ENCODE data around the gene LAMB1.

LAMB1 gene

DNA sequence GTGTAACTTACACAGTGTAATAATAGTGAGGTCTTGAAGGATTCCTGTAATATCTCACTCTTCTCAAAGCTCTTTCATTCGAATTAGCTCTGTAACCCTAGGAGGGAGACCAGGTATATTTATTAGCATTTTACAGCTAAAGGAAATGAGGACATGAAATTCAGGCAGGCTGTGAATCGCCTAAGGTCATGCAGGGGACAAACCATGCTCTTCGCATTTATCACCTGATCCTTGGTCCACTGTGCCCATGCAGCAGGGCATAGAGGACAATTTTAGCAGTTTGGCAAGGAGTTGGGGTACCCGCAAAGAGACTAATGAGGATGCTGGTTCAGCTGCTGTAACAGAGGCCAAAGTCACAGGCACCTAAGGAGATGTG, 14.8 kb upstream of the LAMB1 start:
- no peak for DNase-seq (ENCODE audit: low read depth in 2 of 2)

- no peak for DNase-seq (ENCODE audit: low read depth in 2 of 2)
Measured at GRCh38 chr7:108016841-108017775, 14.1 kb upstream of the LAMB1 start.

DNA sequence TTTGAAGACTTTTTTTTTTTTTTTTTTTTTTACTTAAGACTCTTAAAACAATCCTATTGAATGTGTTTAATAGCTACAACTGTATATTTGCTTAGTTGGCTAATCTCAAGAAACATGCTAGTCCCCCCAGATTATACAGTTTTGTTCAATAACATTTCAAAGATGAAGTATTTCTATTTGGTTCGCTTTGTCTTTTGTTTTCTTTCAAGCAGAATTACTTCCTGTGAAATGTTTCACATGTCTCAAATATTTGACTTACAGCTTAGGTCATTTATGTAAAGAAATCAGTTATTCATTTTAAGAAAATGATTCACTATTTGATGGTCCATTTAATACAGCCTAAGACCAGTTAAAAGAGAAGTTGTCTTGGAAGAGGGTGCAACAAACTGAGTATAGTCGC, 12.8 kb upstream of the LAMB1 start:
- no peak for DNase-seq (ENCODE audit: low read depth in 2 of 2)

- DNase-seq (ENCODE audit: low read depth in 2 of 2) = peak; percentile 74 to 75
Measured at GRCh38 chr7:108014747-108015682, 12.1 kb upstream of the LAMB1 start.

DNA sequence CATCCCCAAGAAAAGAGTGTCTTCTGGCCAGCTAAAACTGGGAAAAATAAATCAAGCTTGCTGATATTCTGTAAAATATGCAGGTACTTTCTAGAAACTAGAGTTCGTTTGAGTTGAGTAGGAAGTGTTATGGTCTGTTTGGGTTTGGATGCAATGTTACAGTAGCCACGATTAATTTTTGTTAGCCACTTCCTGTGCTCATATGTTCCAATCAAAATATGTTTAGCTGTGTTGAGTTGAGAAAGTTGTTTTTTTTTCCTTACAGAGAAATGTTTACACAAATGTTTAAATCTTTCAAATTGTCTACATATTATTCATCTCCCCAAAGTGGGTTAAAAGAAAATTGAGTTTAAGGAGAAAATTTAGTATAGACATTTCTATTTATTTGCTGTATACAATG, 11.3 kb upstream of the LAMB1 start:
- DNase-seq (ENCODE audit: low read depth in 2 of 2) = no peak

DNA sequence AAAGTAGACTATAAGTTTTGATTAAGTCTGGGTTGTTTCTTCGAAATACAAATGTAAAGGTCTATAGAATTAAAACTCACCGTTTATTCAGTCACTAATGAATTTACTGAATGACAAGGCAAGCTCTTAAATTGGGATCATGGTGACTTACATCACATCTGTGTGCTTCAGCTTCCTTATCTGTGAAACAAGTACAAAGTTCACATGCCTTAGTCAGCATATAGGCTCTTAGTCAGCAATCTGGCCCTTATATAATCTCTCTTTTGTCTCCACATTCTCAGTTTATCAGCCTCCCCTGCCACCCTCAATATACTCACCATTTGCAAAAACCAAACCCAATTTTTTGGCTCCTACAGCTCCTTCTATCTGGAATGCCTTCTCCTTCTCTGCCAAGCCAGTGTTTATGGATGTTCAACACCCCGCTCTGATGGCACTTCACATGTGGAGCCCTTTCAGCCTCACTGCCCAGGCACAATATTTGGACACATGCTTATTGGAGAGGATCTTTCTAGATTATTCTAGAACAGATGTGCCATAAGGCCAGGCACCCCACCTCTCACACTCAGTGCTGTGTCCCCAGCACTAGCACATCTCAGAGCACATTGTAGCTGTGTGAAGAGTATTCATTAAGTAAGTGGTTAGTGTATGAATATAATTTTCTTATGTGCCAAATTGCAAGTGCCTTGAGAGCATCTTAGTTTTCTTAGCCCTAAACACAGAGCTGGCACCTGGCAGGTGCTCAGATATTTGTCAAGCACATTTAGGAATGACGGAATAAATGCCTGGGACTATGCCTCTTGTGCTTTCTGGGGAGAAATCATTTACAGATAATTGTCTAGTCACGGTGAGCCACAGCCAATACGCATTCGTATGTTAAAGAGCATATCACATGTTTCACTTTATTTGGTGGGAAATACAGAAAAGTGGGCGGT, 9.8 kb upstream of the LAMB1 start:
- DNase-seq (ENCODE audit: low read depth in 2 of 2) = no peak

DNA sequence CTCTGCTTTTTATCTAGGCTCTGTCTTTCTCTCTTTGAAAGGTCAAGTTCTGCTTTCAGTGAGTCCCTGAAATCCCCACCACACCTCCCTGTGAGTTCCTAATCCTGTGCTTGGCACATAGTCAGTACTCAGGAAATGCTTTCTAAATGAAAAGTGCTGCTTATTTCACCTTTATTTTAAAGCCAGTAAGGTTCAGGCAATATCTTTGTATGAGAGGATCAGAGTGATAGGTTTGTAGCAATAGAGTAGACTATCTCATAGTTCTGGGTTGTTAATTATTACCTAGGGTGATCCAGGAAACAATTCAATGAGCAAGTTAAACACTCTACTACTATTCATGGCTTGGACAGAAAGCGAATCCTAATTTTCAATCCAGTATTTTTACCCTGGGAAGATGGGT, 7.4 kb upstream of the LAMB1 start:
- DNase-seq (ENCODE audit: low read depth in 2 of 2) = no peak

DNA sequence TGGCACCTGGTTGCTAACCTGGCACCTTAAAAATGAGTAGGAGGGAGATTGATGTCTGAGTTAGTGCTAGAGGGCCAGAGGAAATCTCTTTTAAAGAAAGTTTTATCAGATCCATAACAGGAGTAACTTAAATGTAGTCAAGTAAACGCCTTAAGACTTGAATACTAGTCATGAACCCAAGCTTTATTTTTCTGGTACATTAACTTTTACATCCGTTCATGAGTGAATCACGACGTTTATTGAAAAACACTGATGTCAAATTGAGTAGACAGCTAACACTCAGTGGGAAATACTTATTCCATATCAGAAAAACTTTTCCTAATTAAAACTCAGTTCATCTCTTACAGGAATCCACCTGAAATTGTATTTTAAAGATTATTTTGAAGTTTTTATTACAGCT, 6.9 kb upstream of the LAMB1 start:
- DNase-seq (ENCODE audit: low read depth in 2 of 2) = no peak

GRCh38 chr7:108008827-108009226, 5.9 kb upstream of the LAMB1 start:
- no peak for DNase-seq (ENCODE audit: low read depth in 2 of 2)

- no peak for DNase-seq (ENCODE audit: low read depth in 2 of 2)
Measured at GRCh38 chr7:108008240-108008639, 5.3 kb upstream of the LAMB1 start.

DNA sequence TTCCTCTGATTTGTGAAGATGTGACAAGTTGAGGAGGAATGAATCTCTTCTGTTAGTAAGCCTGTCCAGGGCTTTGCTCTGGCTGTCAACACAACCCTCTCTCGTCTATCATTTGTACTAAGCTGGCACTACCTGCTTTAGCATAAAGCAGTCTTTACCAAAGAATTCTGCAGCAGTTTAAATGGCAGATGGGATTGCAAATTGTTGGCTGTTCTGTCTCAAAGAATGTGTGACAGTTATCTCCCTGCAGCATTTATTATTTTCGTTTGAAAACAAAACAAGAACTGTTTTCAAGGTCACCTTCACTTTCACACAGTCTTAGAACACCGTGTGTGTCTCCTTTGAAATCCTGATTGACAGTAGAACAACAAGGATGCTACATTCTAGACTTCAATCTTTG, 4.8 kb upstream of the LAMB1 start:
- DNase-seq (ENCODE audit: low read depth in 2 of 2) = no peak

DNA sequence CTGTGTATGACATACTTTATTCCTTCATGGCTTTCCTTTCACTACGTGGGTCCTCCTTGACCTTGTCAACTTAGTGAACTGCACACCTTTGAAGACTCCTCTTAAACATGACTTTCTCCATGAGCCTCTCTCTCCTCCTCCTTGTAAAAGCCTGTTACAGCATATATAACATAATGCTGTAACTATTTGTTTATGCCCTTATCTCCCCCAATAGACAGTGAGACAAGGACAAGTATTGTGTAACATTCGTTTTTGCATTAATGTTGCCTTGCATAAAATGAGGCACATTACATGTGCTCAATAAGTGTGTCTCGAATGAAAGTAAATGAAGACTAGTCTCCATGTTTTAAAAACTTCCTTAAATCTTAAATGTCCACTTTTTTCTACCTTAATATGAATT, 4.3 kb upstream of the LAMB1 start:
- no peak for DNase-seq (ENCODE audit: low read depth in 2 of 2)

DNA sequence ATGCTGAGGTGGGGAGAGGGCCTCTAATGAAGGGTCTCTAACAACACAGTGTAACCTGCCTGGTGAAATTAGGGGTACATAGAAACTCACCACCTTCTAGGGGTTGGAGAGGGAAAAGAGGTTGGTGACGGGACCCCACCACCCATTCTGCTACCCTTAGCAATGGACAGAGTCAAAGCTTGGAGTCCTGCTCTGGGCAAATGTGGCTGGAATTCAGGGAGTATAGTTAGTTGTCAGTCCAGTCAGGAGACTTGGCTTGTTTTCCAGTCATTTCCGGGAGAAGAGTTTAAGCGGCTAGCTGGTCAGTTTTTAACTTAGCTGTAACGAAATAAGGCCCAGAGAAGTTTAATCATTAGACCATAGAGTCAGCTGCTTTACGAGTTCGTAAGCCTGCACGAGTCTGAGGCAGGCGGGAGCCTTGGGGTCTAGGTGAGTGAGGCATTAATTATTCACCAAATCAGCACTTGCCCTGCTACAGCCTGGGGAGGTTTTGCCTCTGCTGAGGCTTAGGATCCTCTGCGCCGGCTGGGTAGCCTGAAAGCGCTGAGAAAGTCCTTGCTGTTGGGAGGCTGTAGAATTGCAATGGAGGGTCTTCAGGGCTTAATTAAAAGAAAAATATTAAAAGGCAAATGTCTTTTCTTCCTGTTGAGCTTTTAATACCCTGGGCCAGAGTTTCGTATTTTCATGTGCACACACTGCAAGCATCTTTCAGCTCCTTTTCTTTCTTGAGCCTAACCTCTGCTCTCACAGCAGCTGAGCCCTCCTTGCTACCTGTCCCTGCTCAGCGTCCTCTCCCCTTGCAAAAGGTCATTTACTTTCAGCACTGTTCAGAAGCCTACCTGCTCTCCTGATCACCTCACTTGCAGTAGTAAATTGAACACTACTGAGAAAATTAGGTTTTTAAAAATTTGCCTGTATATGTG, 1.5 kb upstream of the LAMB1 start:
- DNase-seq (ENCODE audit: low read depth in 2 of 2) = no peak

DNA sequence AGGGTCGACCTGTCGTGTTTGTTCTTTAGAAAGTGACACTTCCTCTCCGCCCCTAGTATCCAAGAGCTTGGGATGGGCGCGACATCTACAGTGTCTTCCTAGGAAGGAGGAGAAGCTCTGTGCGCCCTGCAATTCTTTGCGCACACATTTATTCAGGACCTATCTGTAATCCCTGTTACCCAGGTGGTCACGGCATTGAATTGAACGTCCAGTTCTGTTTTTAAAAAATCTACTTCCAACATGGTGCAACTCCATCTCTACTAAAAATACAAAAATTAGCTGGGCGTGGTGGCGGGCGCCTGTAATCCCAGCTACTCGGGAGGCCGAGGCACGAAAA, 606 bp upstream of the LAMB1 start:
- DNase-seq (ENCODE audit: low read depth in 2 of 2) = no peak

DNA sequence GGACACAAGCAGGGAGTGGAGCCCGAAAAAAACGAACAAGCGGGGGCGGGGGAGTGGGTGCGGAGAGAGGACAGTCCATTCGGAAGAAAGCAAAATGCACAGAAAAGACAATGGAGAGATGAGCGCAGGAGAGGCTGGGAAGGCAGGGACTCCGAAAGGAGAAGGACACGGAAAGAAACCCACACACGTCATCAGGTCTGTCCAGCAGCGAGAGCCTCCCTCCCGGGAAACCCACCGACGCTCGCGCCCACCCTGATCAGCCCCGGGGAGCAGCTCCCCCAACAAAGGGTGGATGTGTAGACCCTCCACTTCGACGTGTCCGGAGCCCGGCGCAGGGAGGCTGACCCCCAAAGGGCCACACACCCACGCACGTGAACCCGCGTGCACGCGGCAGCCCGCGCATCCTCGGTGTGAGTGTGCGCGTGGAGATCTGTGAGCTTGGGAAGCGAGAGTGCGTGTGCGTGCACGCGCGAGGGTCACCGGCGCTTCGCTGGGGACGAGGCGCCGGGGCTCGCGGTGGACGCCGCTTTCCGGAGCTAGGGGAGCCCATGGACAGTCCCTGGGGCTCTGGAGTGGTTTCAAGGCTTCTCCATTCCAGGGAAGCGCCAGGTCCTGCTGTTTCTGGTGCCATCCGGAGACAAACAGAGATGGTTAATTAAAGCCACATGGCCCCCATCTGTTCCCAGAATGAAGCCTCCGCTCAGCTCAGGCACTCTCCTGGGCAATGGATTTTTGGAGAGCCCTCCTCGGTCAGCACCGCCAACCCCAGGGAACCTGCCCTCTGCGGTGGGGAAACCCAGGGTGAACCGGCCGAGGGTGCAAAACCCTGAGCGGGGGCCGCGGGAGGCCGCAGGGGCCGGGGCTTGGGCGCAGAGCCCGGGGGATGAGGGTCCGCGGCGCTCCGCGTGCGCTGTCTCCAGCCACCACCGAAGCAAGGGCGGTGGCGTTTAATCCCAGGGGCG, 916 bp downstream of the LAMB1 start:
- no peak for DNase-seq (ENCODE audit: low read depth in 2 of 2)

DNA sequence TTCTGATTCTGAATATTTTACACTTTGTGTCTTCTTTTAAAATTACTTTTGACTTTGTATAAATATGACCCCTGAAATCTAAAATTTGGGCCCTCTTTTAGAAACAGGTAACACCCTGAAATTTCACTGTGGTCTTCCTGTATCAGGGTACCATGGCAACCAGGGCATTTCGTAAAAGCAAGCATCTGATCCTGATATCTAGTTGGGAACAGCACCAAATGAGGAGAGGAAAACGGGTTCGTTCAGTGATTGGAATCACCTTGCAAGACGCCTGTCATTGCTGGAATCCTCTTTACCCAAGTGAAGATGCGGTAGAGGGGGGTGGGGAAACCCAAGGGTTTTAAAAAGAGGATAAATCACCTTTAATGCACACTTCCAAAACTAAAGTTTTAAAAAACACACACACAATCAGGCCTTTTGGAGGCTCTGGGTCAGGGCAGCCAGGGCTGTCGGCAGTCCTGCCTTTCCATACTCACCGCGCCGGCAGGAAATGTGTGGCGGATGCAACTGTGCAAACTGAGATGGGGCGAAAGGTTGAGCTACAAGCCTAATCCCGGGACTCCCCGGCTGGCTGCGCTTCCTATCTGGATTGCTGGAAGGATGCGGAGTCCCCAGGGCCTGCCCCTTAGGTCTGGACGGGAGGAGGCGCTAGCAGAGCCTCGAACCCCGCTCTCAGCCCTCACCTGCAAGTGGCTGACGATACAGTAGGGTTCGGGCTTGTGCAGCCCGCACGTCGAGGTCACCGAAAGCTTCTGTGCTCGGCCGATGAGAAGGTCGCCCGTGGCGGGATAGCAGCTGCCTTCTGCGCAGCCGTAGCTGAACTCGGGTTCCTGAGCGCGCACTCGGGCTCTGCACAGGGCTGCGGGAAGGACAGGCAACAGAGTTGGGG, 1.8 kb downstream of the LAMB1 start:
- no peak for DNase-seq (ENCODE audit: low read depth in 2 of 2)

DNA sequence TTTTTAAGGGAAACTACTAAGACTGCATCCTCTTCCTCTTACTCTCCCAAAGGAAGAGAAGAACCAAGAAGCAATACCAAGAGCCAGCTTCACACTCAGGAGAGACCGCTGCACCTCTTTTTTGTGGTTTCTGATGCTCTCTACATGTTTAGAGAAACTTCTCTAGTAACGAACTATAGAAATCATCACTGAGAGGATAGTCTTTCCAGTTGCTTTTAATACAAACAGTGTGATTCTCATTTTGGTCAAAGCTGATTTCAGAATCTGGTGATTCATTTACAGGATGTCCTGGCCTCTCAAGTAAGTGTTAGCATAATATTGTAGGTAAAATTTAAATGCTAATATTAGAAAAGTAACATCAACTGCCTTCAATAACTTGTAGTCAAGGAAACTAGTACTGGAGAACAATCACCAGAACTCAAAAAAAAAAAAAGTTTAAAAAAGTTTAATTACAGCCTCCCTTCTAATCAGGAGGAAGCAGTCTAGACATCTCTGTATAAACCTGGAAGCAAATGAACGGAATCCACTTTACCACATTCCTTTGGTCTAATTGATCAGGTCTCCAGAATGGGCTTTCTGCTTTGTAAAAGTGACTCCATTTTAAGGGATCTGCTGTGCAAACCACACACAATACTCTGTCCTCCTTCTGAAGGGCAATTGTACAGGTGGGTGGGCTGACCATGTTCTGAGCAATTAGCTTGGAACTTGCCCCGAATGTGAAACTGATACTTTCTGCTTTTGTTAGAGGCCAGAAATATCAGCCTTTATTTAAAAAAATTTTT, 3.0 kb downstream of the LAMB1 start:
- no peak for DNase-seq (ENCODE audit: low read depth in 2 of 2)
